Left renal cortex interstitium (tissue), 4 donors: ENCODE data around the gene IGFL3. TPM values are rescaled to one million over a fixed set of nuclear protein-coding genes. Genes with fewer than 3 reads are reported as not detected.

Experiments used
- DNase-seq, 4 donors: peaks; one replicate each; pipeline ENCODE4 v3.0.0-alpha.2; 2013; ENCODE audit warnings: low read depth in 4 of 4, low spot score in 2 of 4, missing footprints in 1 of 4
- polyA plus RNA-seq, 4 donors: library from polyadenylated mRNA; unstranded; fragments of 120-200 nt; gene quantifications; one replicate each; pipeline ENCODE4 v1.2.1, GENCODE V29; 2013; ENCODE audit not compliant: insufficient read length in 4 of 4

The IGFL3 gene
- polyA plus RNA-seq, 4 donors: not detected

- DNase-seq: peak in 3 of 4 donors; percentile 24 to 28 (median 28)
Measured at GRCh38 chr19:46078573-46079332, 45.7 kb downstream of the IGFL3 start.

- DNase-seq: no peak
Measured at GRCh38 chr19:46077815-46078167, 46.7 kb downstream of the IGFL3 start.

DNA sequence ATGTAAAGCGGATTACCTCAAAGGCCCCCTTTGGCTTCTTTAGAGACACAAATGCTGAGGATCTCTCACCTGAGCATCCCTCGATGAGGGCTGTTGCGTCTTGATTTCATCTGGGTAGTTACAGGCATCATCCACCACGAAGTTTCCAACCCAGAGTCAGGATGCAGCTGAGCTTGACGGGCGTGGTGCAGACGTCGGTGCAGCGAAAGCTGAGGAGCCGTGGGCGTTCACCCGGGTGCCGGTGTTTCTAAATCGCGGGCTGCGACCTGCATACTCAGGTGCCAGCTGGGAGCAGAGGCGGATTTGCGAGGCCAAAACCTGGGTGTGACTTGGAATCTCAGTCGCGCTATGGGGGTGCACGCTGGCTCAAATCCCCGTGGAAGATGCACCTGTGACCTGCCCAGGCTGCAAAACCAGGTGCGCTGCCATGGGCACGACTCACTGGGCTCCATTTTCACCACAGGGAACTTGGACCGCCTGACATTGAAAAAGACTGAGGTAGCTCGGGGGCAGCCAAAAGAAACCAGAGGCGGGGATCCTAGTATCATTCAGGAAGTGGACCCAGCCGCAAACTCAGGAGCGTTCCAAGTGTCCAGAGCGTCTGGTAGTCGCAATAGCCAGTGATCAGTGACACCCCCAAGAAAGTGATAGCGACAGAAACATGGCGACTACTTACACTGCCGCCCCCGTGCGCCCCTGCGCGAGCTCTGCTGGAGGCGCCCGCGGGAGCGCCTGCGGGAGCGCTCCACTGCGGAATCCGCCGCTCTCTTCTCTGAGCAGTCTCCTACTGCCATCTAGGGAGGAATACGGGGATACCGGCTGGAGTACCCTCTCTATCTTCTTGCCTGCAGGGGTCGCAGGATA lies 47.3 kb downstream of the IGFL3 start:
- peak; percentile 27 to 69 (median 49) for DNase-seq

DNA sequence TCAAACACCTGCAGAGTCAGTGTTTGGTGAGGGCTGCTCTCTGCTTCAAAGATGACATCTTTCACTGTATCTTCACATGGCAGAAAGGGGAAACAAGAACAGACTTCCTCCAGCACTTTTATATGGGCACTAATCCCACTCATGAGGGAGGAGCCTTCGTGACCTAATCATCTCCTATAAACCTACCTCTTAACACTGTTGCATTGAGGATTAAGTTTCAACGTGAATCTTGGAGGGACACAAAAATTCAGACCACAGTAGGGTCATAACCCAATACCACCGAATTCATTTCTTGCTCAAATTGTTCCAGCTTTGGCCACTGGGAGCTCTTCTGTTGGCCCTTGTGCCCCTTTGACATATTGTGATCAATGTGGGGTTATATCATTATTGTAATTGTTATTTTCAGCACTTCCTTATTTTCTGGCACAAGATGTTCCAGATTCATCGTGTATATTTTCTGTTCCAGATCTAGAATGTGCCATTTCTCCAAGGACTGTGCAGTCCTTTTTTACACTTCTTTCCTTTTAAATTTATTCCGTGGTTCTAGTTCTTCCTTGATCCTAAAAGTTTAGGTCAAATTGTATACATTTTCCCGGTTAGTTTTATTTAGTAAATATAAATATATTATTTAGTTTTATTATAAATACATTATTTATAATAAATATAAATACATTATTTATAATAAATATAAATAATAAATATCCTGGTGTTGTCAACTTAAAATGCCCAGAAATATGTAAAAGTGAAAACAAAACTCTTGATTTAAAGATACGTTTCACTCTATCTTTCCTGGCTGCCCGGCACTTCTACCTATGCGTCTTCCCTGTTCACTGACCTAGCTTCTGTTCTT lies 48.2 kb downstream of the IGFL3 start:
- no peak for DNase-seq

DNA sequence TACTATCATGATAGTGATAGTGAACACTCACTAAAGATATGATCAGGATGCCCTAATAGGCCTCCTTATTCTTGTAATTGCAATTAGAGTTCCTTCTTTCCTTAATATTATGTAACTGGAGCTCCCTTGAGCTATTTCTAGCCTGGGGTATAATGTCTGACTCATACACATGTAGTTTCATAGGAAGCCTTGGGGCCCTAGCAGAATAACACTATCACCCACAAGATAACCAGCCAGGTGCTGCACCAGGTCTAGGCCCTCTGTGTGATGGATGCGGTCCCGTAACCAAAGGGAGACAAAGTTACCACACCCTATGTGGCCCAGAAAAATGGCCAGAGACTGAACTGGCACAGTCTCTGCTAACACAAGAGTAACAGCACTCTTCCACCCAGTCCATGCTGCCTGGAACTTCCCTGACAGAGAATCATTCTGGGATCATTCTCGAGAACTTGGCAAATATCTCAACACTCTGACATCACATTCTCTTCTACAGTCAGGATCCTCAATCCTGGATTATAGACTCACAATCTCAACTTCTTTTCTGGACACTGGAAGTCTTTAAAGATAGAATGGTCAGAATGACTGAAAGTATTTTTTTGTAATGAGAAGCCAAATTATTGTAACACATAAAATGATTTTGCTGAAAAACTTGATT lies 51.1 kb downstream of the IGFL3 start:
- DNase-seq: no peak

Other genes starting within 250 kb of the IGFL3 start
- 10 to 100 TPM; 16.5 to 33.7 (median 25.1) TPM for gene IRF2BP1, start 238.5 kb downstream of the IGFL3 start, polyA plus RNA-seq
- 1 to 10 TPM; 3.7 to 7.2 (median 5.8) TPM for gene MYPOP, start 222.1 kb downstream of the IGFL3 start, polyA plus RNA-seq
- not detected for gene NANOS2, start 209.9 kb downstream of the IGFL3 start, polyA plus RNA-seq
- gene NOVA2, start 150.8 kb downstream of the IGFL3 start, polyA plus RNA-seq: 1 to 10 TPM; 2.8 to 5.3 (median 4.2) TPM
- 10 to 100 TPM; 10.8 to 17.0 (median 15.3) TPM for gene CCDC61, start 129.2 kb downstream of the IGFL3 start, polyA plus RNA-seq
- gene PGLYRP1, start 101.6 kb downstream of the IGFL3 start, polyA plus RNA-seq: under 1 TPM in 2 of 4 donors, not detected in 2; 0.66 to 0.78 TPM
- under 1 TPM in 3 of 4 donors, not detected in 1; 0.28 to 0.87 (median 0.61) TPM for gene IGFL4, start 83.7 kb downstream of the IGFL3 start, polyA plus RNA-seq
- not detected for gene IGFL2, start 23.6 kb upstream of the IGFL3 start, polyA plus RNA-seq
- gene IGFL1, start 105.1 kb upstream of the IGFL3 start, polyA plus RNA-seq: not detected
- 10 to 100 TPM; 26.5 to 76.0 (median 49.9) TPM for gene HIF3A, start 172.4 kb upstream of the IGFL3 start, polyA plus RNA-seq
- gene PPP5C, start 222.4 kb upstream of the IGFL3 start, polyA plus RNA-seq: 100 to 1,000 TPM in 2 of 4 donors, 10 to 100 TPM in 2; 92.2 to 116 (median 107) TPM